Measurements from ENCODE around the gene BCAS3.

DNA sequence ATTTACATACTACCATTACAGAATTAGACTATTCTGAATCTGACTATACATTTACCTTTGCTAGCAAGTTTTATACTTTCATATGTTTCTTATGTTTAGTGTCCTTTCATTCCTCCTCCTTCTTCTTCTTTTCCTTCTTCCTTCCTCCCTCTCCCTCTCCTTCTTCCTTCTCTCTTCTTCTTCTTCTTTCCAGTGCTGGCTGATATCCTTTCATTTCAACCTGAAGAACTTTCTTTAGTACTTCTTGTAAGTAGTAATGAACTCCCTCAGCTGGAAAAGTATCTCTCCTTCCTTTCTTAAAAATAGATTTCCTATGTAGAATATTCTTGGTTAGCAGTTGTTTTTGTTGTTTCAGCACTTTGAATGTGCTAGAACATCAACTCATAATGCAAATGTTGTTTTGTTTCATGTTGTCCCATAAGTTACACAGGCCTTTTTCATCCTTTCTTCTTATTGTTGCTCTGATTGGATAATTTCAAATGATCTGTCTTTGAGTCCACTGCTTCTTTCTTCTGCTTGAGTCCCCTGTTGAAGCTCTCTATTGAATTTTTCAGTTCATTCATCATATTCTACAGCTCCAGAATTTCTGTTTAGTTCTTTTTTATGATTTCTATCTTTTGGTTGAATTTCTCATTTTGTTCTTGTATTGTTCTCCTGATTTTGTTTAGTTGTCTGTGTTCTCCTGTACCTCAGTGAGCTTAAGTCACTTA, 759.5 kb downstream of the BCAS3 start:
- no peak for TF ChIP-seq POLR2A (IDR thresholded peaks at IDR 0.05)
- TF ChIP-seq, protein P1, sequence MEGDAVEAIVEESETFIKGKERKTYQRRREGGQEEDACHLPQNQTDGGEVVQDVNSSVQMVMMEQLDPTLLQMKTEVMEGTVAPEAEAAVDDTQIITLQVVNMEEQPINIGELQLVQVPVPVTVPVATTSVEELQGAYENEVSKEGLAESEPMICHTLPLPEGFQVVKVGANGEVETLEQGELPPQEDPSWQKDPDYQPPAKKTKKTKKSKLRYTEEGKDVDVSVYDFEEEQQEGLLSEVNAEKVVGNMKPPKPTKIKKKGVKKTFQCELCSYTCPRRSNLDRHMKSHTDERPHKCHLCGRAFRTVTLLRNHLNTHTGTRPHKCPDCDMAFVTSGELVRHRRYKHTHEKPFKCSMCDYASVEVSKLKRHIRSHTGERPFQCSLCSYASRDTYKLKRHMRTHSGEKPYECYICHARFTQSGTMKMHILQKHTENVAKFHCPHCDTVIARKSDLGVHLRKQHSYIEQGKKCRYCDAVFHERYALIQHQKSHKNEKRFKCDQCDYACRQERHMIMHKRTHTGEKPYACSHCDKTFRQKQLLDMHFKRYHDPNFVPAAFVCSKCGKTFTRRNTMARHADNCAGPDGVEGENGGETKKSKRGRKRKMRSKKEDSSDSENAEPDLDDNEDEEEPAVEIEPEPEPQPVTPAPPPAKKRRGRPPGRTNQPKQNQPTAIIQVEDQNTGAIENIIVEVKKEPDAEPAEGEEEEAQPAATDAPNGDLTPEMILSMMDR (IDR thresholded peaks at IDR 0.05) = no peak

Measured in heart left ventricle (tissue), 13 donors.